NCI-H2227 (cell line): Measurements from ENCODE around the gene MRPS7.

Source experiments
- DNase-seq: peaks from one replicate; lab custom pipeline; 2025; ENCODE audit not compliant: unreplicated experiment; lab: John Stamatoyannopoulos, UW

The MRPS7 gene

DNA sequence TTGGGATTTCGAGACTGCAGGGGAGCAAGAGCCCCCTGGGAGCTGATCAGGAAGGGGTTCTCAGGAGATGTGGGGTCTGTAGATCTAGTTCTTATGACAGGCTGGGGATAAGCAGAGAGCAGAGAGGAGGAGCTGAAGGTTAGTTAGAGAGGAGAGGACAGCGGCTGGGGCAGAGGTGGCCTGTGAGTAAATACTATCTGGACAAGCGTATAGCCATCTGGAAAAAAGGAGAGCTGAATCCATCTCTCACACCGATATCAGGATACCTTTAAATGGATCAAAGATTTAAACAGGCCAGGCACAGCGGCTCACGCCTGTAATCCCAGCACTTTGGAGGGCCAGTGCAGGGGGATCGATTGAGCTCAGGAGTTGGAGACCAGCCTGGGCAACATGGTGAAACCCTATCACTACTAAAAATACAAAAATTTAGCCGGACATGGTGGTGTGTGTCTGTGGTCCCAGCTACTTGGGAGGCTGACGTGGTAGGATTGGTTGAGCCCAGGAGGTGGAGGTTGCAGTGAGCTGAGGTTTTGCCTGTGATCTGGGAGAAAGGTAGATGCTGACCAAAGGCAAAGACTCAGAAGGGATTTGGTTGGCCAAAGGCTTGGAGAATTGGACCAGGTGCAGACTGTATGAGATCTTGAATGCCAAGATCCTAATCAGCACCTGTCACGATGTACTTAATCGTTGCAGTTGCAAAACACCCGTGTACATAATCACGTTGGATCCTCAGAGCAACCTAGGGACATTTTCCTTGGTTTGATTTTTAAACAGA, 46.5 kb downstream of the MRPS7 start:
- no peak for DNase-seq

DNA sequence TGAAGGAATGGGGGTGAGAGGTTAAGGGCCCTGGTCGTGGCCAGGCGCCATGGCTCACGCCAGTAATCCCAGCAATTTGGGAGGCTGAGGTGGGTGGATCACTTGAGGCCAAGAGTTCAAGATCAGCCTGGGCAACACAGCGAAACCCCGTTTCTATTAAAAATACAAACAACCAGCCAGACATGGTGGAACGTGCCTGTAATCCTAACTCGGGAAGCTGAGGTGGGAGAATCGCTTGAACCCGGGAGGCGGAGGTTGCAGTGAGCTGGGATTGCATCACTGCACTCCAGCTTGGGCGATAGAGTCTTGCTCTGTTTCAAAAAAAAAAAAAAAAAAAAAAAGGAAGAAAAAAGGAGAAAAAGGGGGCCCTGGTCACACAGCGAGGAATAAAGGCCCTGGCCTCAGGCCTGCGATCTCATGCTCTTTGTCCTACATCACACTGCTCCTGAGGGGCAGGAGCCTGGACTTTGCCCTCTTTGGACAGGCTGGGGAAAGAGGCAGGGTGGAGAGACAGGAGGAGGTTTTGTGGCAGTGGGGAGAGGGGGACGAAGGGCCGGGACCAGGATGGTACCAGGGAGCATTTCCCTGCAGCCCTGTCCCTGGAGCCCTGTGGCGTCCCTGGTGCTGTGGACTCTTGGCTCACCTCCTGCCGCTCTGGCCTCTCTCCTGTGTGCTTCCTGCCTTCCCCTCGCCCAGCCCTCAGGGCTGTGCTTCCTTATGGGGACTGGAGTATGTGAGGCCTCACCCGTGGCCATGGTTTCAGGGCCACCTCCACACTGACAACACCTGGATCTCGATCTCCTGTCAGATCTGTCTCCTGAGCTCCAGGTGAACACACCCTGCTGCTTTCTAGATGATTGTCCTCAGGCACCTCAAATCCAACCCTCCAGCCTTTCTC, 47.3 kb downstream of the MRPS7 start:
- no peak for DNase-seq

DNA sequence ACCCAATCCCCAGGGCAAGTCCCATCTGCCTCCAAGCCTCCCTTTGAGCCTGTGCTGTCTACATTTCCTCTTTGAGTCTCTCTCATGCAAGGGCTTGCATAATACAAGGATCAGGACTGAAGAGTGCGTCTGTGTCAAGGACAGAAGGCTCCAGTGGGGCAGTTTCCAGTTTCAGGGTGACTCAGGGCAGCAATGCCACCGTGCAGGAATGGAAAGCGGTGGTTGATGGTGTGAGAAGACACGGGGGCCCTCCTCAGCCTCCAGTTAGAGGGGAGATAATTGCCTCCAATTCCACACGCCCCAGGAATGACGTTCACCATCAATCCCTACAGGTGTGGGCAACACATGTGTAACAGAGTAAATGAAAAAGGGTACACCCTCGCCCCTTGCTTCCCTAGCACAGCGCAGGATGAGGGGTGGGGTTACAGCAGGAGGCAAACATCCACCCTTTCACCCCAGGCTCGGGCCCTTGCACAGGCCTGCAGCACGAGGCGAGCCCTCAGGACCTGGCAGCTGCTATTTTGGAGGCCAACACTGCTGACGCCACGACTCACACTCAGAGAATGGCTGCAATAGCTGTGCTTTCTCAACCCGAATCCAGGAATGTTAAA, 52.4 kb downstream of the MRPS7 start:
- no peak for DNase-seq

DNA sequence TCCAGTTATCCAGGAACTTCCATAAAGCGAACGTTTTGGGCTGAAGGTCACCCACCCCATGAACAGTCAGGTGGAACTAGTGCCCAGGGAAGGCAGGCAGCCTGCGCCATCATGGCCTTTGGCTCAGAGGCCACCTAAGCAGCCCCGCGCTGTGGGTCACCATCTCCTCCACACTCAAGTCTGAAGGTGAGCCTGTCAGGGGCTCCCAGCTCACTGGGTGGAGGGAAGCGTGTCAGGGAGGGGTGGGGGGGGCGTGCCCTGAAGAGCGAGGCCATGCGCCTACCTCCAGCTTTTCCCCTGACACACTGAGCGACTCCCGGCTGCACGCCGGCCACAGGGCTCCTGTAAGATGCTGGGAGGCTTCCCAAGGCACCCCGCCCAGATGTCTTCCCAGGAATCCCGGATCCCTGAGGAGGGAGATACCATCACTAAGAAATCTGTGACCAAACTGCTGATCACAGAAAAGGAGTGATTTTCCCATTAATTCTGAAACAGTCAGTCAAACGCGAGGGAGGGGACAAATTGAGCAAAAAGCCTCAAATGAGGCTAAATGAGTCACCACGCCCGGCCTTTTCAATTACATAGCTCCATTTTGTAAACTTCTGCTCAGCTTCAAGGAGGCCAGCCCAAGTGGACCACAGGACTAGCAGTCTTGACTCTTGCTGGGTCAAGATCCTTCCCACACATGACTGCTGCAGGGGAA, 54.0 kb downstream of the MRPS7 start:
- DNase-seq, result no peak
